K562 (cell line): ENCODE results near the gene CHST7. TPM values are rescaled to one million over a fixed set of nuclear protein-coding genes. Genes with fewer than 3 reads are reported as not detected.

Experiments used
- CUX1 ChIP-seq: fragments of 200-800 bp; sonication (Bioruptor generic); IDR thresholded peaks from 2 replicates; pipeline ENCODE4 v1.6.1; 2016; ENCODE audit warnings: missing genetic modification characterization, missing compliant biosample characterization
- EP300 ChIP-seq: IDR thresholded peaks from 2 replicates; pipeline ENCODE4 v1.6.1; 2012; ENCODE audit warnings: low read length, improper control_type of control experiment
- HDAC2 ChIP-seq: fragments of 450-650 bp; IDR thresholded peaks from 2 replicates; pipeline ENCODE4 v1.6.1; 2016; ENCODE audit warnings: mild to moderate bottlenecking
- SMC3 ChIP-seq: conservative IDR thresholded peaks from 2 replicates; pipeline ENCODE4 v1.6.1; 2011; ENCODE audit warnings: low read depth, low read length, improper control_type of control experiment; ENCODE audit not compliant: insufficient read depth
- TBL1XR1 ChIP-seq, 2 experiments: IDR thresholded peaks; 2 replicates each; pipeline ENCODE4 v1.6.1; 2012; ENCODE audit warnings: improper control_type of control experiment in 2 of 2, low read length in 2 of 2, mild to moderate bottlenecking in 1 of 2
- ZNF699 ChIP-seq: fragments of 250-450 bp; sonication (Bioruptor Pico); IDR thresholded peaks from 2 replicates; pipeline ENCODE4 v1.8.0; 2021; ENCODE audit warnings: mild to moderate bottlenecking, moderate library complexity; ENCODE audit not compliant: insufficient replicate concordance
- ZSCAN29 ChIP-seq: fragments of 450-650 bp; IDR thresholded peaks from 2 replicates; pipeline ENCODE4 v1.6.1; 2017
- polyA plus RNA-seq, 8 experiments: library from polyadenylated mRNA; depleted of rRNA in 4 of 8; stranded (reverse) in 5 of 8; unstranded in 3 of 8; fragments of >200 nt; fragmentation: Nextera tagmentation in 2 of 8; fragmentation: Illumina TruSeq in 1 of 8; extraction: Ambion mirVana in 2 of 8; extraction: Trizol in 1 of 8; gene quantifications; 2 replicates each; pipeline versions ENCODE4 v1.2.1 to v1.2.3, GENCODE V29; 2011 to 2014; ENCODE audit warnings: inconsistent platforms in 1 of 8, missing spikeins in 1 of 8
- total RNA-seq, 7 experiments: library from RNA; depleted of rRNA in 6 of 7; stranded (reverse); fragments of >200 nt in 6 of 7; fragmentation: Illumina TruSeq in 2 of 7; extraction: Trizol in 2 of 7; gene quantifications; 2 replicates each; pipeline versions ENCODE4 v1.2.1 to v1.2.3, GENCODE V29; 2011 to 2021; ENCODE audit warnings: low replicate concordance in 1 of 7
- TF ChIP-seq, protein P1 (sequence below): fragments of 250-450 bp; sonication (Bioruptor Pico); IDR thresholded peaks from 2 replicates; pipeline ENCODE4 v1.6.1; 2021; ENCODE audit warnings: mild to moderate bottlenecking
- TF ChIP-seq, protein P2 (sequence below): fragments of 150-350 bp; IDR thresholded peaks from 2 replicates; pipeline ENCODE4 v1.6.1; 2014; ENCODE audit warnings: low read depth, mild to moderate bottlenecking, low read length, borderline replicate concordance

Gene CHST7
- total and polyA plus RNA-seq, 9 of the 15 experiments (the other 6 are each of a cell fraction or from before 2014, with no cell fraction given) = 0.04 to 0.41 (median 0.09) TPM; not detected in 2

DNA sequence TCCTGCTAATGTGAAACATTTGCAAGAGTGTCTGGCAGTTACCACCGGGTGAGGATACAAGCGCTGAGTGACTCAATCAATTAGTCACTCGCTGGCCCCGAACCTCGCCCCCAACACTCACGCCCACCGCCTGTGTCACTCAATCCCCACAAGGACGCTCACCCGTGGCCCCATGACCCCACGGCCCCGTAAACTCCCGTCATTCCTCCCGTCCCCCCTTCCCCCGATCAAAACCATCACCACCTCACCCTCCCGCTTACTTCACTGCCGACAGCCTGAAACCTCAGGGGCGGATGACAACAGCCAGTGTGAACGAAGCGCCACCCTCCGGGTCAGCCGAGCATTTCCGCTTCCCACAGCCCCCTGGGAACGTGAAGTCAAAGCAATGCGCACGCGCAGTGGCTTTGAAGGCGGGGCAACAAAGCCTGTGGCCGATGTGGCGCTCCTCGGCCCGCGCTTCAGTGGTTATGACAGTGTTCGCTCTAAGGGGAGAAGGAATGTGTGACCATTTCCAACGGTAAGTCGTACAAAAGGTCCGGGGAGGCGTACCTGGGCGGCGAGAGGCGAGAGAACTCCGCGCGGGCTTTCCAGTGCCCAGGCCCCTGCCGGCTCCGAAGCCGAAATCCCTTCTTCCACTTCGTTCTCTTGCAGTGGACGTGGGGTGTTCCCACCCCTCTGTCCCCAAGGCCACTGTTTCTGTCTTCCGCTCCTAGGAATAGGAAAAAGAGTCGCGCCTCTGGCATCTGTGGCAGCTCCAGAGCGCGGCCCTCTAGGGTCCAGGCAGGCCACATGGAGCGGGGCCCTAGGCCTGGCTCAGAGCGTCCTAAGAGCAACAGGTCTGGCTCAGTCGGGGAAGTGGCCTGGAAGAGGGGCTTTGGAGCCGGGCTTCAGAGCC, 28.2 kb upstream of the CHST7 start, which contains the start of gene ZNF674 (continued):
- TF ChIP-seq, protein P1, sequence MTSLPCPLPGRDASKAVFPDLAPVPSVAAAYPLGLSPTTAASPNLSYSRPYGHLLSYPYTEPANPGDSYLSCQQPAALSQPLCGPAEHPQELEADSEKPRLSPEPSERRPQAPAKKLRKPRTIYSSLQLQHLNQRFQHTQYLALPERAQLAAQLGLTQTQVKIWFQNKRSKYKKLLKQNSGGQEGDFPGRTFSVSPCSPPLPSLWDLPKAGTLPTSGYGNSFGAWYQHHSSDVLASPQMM (CRISPR knock-in tag) = no peak
- TF ChIP-seq HDAC2 = 0 out of 2 replicates have a peak, but pooled peaks have one; percentile 34
- TF ChIP-seq TBL1XR1 (IDR thresholded peaks at IDR 0.05; ENCODE audit: low read length in 2 of 2) = peak; percentile 59 to 75; a peak in 3 of 4 replicates
- TF ChIP-seq, protein P2, sequence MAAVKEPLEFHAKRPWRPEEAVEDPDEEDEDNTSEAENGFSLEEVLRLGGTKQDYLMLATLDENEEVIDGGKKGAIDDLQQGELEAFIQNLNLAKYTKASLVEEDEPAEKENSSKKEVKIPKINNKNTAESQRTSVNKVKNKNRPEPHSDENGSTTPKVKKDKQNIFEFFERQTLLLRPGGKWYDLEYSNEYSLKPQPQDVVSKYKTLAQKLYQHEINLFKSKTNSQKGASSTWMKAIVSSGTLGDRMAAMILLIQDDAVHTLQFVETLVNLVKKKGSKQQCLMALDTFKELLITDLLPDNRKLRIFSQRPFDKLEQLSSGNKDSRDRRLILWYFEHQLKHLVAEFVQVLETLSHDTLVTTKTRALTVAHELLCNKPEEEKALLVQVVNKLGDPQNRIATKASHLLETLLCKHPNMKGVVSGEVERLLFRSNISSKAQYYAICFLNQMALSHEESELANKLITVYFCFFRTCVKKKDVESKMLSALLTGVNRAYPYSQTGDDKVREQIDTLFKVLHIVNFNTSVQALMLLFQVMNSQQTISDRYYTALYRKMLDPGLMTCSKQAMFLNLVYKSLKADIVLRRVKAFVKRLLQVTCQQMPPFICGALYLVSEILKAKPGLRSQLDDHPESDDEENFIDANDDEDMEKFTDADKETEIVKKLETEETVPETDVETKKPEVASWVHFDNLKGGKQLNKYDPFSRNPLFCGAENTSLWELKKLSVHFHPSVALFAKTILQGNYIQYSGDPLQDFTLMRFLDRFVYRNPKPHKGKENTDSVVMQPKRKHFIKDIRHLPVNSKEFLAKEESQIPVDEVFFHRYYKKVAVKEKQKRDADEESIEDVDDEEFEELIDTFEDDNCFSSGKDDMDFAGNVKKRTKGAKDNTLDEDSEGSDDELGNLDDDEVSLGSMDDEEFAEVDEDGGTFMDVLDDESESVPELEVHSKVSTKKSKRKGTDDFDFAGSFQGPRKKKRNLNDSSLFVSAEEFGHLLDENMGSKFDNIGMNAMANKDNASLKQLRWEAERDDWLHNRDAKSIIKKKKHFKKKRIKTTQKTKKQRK = no peak
- no peak for TF ChIP-seq CUX1 (CRISPR knock-in tag)
- no peak for TF ChIP-seq SMC3
- no peak for TF ChIP-seq ZSCAN29
- no peak for TF ChIP-seq ZNF699 (CRISPR knock-in tag)
- peak; percentile 22; the same call in 1 of the 2 replicates for TF ChIP-seq EP300
- TF ChIP-seq, all 486 proteins: peak for 87
